ENCODE results near the gene MYG1.

- TF ChIP-seq POLR2AphosphoS5 (IDR thresholded peaks at IDR 0.05) (no peak), POLR2A (IDR thresholded peaks at IDR 0.05) (no peak), CTCF (IDR thresholded peaks at IDR 0.05) (no peak), EP300 (IDR thresholded peaks at IDR 0.05) (no peak)
Measured at GRCh38 chr12:53333845-53334244, 34.4 kb downstream of the MYG1 start.

Measured in sigmoid colon (tissue), 4 donors.